ELR (cell line): Measurements from ENCODE around the gene CPLX4.

Experiments used
- DNase-seq: peaks from one replicate; pipeline ENCODE4 v3.0.0-alpha.2; 2015; ENCODE audit warnings: low read depth

Gene CPLX4, protein sequence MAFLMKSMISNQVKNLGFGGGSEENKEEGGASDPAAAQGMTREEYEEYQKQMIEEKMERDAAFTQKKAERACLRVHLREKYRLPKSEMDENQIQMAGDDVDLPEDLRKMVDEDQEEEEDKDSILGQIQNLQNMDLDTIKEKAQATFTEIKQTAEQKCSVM

DNA sequence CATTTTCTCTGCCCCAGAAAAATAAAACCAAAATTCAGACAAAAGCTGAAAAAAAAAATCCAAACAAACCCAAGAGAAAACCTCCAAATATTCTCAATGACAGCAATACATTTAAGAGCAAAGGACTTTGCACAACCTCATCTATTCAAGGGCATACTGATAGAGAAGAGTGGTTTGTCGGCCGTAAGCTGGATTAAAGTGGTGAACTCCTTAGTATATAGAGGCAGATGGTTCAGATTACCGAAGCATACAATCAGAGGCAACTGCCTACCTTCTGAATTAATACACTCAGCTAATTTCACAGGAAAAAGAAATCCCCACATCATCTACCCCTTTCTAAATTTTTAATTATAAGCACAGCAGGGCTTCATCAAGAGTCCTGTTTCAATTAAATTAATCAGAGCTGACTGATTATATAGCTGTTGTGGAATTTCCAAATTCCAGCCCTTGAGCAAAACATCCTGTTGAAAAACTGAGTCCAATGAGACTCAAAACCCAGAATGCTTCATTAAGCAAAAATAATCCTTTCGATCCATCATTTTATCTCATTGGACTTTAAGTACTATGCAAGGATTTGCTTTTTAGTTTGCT is at the start of gene CPLX4:
TSS of gene CPLX4 (minus strand) at position 190 of the 591 bp plus-strand sequence. CDS start at position 3, 187 bp downstream.
- no peak for DNase-seq

- DNase-seq: no peak
These were observed 41.9 kb upstream of the CPLX4 start for GRCh38 chr18:59360381-59360780.

DNA sequence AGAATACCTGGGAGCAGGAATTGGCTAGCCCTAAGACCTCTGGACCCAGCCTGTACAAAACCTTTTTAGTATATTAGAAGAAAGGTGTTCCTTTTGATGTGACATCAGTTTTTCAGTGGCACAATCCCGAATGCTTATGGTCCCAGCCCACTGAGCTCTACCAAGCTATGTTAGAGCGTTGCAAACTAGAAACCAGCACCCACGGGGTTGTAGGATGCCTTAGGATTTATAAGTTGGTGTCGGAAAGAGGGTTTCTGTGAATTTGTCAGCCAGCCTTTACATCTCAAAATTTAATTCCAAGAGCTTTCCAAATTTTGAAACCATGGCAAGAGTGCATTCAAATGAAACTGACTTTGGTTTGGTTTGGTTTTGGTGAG is 41.1 kb upstream of the CPLX4 start:
- no peak for DNase-seq

DNA sequence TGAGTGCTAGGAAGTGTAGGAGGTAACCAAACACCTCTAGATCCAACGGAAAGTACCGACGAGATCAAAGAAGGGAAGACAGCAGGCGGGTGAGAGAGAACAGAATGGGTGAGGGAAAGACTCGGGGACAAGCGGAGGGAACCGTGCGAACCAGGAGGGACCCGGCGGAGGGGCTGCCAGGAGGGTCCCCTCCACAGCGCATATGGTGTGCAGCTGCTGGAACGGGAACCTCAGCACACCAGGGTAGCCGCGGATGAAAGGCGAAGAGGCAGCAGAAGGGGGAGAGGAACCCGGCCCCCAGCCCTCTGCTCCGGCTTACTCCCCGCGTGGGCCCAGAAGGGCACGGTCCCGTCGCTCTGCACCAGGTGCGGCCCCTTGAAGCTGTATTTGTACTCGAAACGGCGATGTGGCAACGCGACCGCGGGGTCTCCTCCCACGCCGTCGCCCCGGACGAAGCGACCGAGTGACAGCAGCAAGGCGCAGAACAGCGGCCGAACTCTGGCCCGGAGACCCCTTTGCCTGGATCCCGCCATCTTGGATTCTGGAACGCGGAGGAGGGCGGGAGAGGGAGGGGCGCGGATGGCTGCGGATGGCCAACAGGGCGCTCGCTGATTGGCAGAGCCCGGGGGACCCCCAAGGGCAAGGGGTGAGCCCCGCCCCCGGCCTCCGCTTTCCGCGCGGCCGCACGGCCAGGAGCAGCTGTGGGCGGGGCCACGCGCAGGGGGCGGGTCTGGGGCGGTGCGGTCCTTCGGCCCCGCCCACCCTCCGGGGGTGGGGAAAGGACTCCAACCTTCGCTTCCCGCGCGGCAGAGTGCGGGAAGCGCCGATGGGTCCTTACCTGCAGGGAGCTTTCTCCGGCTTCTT is 40.5 kb upstream of the CPLX4 start, which contains the start of gene LMAN1:
TSS of gene LMAN1 (minus strand) at position 554 of the 864 bp plus-strand sequence. CDS start at position 533, 21 bp downstream.
- peak; percentile 95 for DNase-seq

DNA sequence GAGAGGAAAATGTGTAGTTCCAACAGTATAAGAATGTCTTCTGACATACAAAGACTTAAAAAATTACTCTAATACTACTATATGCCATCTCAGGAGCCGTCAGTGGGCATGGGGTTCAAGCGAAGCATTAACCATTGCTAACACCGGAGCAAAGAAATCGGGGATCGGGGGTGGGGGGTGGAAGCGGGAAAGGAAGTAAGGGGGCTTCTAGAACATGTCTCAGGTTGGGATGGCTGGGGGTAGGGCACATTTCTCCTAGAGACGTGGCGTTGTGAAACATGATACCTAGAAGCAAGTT is 39.9 kb upstream of the CPLX4 start:
- peak; percentile 76 for DNase-seq

- DNase-seq: peak; percentile 88
These were observed 39.5 kb upstream of the CPLX4 start for GRCh38 chr18:59357928-59358327.

- peak; percentile 51 for DNase-seq
These were observed 36.3 kb upstream of the CPLX4 start for GRCh38 chr18:59354731-59355130.

GRCh38 chr18:59353079-59353680 is 34.7 kb upstream of the CPLX4 start:
- peak; percentile 44 for DNase-seq

DNA sequence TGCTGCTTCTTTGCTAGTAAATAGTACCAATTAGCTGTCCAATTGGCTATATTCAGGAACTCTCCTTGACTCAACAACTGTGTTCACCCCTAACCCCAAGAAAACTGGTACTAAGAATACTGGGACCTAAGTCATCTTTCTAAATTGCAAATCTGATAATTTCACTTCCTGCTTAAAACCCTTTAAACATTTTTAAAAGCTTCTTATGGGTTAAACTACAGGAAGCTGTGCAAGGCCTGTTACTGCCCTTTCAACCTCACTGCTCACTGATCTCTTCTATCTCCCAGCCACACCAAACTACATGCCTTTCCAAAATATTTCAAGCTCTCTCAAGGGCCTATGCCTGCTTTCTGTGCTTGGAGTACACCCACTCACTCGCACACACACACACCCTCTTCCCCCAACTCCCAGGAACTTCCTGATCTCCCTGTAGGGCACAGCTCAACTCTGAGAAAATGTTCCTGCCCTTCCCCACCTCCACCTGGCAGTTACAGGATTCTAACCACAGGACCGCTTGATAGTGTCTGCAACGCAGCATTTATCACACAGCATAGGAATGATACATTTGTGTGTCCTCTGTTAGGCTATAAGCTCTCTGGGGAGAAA is 33.9 kb upstream of the CPLX4 start:
- no peak for DNase-seq

GRCh38 chr18:59345556-59345955 is 27.1 kb upstream of the CPLX4 start:
- peak; percentile 37 for DNase-seq

DNA sequence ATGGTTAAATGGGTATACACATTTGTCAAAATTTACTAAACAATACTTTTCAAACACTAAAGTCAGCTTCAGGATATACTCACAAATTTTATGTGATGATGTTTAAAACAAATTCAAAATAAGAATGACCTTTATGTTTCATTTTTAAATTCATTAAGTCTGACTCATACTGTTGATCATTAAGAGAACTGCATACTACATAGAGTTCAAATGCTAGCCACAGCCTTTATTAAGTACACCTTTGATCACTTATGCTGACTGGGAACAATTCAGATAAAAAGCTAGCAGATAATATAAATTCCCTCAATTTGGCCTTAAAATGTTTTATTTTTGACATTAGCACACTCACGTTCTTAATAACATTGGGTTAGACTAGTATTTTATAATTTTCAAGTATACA is 26.5 kb upstream of the CPLX4 start:
- no peak for DNase-seq

DNA sequence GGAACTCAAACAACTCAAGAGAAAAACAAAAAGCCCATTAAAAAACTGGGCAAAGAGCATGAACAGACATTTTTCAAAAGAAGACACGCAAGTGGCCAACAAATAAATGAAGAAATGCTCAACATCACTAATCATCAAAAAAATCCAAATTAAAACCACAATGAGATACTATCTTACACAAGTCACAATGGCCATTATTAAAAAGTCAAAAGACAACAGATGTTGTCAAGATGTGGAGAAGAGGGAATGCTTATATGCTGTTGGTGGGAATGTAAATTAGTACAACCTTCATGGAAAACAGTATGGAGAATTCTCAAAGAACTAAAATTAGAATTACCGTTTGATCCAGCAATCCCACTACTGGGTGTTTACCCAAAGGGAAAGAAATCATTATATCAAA is 25.5 kb upstream of the CPLX4 start:
- DNase-seq: no peak

DNA sequence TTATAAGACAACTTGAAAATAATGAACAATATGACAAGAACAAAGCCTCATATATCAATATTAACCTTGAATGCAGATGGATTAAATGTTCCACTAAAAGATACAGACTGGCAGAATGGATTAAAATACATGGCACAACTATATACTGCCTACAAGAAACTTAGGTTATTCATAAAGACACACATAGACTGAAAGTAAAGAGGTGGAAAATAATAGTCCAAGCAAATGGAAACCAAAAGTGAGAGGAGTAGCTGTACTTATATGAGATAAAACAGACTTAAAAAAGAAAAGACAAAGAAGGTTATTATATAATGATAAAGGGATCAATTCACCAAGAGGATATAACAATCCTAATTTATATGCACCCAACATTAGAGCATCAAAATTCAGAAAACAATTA is 22.4 kb upstream of the CPLX4 start:
- no peak for DNase-seq

DNA sequence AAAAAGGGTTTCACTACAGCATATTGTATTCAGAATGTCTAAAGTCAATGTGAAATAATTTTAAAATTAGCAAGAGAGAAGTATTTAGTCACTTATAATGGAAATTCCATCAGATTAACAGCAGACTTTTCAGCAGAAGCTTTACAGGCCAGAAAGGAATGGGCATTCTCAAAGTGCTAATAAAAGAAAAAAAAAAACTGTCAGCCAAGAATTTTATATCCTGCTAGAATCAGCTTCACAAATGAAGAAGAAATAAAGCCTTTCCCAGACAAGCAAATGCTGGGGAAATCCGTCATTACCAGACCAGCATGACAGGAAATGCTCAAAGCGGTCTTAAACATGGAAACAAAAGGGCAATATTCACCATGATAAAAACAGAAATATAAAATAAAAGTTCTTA is 21.9 kb upstream of the CPLX4 start:
- DNase-seq: no peak

DNA sequence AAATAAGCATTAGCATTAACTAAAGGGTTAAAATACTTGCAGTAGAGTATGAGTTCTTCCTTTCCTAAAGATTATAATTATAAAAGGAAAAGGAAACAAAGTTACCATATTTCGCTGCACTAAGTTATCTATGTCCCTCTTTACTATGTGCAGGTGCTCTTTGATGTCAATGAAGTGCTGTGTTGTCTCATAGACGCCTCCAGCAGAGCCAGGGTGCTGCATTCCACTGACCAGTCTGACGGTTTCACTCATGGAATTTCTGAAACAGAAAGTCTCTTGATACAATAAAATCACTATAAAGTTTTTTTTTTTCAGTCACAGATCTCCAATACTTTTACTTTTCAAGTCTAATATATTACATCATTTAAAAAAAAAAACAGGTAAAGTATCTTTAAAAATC is 14.5 kb upstream of the CPLX4 start:
- no peak for DNase-seq

DNA sequence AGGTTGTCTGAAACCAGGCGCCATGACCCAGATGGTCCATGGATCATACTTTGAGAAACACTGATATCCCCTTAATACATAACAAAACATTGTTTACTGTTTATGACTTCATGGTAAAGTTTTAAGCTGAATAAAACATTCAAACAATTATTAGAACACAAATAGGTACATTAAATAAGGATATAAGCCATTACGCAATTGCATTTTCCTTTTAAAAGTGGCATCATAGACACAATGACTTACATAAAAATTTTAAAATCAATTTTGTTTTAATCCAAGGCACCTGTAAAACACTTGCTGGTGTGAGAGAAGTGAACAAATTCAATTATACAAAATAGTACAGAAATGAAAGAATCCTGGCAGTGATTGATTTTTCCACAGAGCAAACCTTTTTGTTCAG is 10.2 kb upstream of the CPLX4 start:
- no peak for DNase-seq

DNA sequence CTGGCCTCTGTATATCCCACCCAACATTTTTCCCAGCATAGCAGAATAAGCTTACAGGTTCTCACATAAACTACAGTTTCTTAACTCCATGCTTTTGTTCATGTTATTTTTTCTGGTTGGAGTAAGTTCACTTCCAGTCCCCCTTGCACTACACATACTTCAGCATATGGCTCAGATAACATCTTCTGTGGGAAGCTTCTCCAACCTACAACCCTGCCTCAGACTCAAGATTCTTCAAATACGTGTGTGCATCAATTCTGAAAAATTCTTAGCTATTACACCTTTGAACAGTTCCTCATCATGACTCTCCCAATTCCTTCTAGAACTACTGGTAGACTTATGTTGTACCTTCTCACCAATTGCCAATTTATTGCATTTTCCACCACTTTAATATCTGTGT is 7.5 kb upstream of the CPLX4 start:
- DNase-seq: no peak

- DNase-seq: no peak
These were observed 6.1 kb upstream of the CPLX4 start for GRCh38 chr18:59324623-59324971.

GRCh38 chr18:59323931-59324622 is 5.6 kb upstream of the CPLX4 start:
- peak; percentile 36 for DNase-seq

DNA sequence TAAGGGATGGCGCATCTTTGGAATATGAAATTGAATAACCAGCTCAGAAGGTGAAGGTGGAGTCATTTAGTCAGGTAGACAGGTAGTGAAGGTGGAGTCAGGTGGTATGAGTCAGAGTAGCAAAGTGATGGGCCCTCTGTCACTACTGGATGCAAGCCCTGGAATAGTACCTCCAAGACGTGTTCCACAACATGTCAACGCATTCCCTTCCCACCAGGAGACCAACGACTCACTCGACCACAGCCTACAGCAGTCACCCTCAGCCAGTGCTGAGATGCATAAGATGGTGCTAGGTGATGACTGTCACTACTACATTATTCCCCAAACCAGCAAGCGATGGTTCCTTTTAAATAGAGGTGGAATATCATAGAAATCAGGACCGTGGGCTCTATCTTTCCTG is 6.8 kb downstream of the CPLX4 start:
- DNase-seq: peak; percentile 75

DNA sequence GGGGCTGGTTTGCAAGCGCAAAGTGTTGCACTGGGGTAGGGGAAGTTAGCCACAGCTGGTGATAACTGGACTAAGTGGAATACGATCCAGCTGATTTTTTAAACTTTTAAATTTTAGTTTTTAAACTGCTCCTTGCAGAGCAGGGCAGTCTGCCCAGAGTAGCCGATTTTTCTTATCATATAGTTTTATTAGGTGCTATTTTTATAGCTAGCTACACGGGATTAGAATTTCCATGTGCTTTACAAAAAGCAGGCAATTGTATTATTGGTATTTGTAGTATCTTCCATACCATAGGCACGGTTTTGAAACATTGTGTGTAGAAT is 9.6 kb downstream of the CPLX4 start:
- DNase-seq: no peak

- DNase-seq: peak; percentile 74
These were observed 10.1 kb downstream of the CPLX4 start for GRCh38 chr18:59308248-59308937.
